ENCODE results near the gene C4A. TPM values are rescaled to one million over a fixed set of nuclear protein-coding genes. Genes with fewer than 3 reads are reported as not detected.
"Not testable (repeated sequence)": the region's sequence is repeated elsewhere in the genome, so short reads cannot be mapped to it uniquely, and the experiment has no call there.

C4A gene
- total RNA-seq, 4 donors from 2014 or later, result 50.4 to 111 (median 81.5) TPM

- H3K36me3 ChIP-seq, H3K27me3 ChIP-seq, H3K27ac ChIP-seq, H3K4me3 ChIP-seq, H3K4me1 ChIP-seq, H3K9me3 ChIP-seq: not testable (repeated sequence)
- ATAC-seq, result peak; percentile 3
- WGBS, 2 donors (ENCODE audit: low coverage in 1 of 2), result no CpG with 5 or more reads among the region's 7 CpGs
Measured at GRCh38 chr6:32003301-32003700, 21.4 kb downstream of the C4A start.

- not testable (repeated sequence) for H3K27me3 ChIP-seq, H3K4me1 ChIP-seq, ATAC-seq, H3K36me3 ChIP-seq, H3K9me3 ChIP-seq, H3K4me3 ChIP-seq, H3K27ac ChIP-seq
- 40% methylated on average over 1 of the region's 4 CpGs; no CpG with 5 or more reads in 1 of the 2 donors for WGBS, 2 donors (ENCODE audit: low coverage in 1 of 2)
Measured at GRCh38 chr6:32004393-32004792, 22.5 kb downstream of the C4A start.

GRCh38 chr6:32004864-32005537 is 23.1 kb downstream of the C4A start:
- WGBS, 2 donors (ENCODE audit: low coverage in 1 of 2), result 73% methylated on average over 7 of the region's 13 CpGs; no CpG with 5 or more reads in 1 of the 2 donors
- H3K27ac ChIP-seq, H3K4me3 ChIP-seq, ATAC-seq, H3K4me1 ChIP-seq, H3K9me3 ChIP-seq, H3K36me3 ChIP-seq, H3K27me3 ChIP-seq: not testable (repeated sequence)

GRCh38 chr6:32005538-32005880 is 23.7 kb downstream of the C4A start:
- not testable (repeated sequence) for H3K27me3 ChIP-seq, H3K9me3 ChIP-seq, ATAC-seq, H3K36me3 ChIP-seq, H3K4me3 ChIP-seq, H3K27ac ChIP-seq, H3K4me1 ChIP-seq
- no CpG with 5 or more reads among the region's 9 CpGs for WGBS, 2 donors (ENCODE audit: low coverage in 1 of 2)

- ATAC-seq, H3K27ac ChIP-seq, H3K9me3 ChIP-seq, H3K27me3 ChIP-seq, H3K4me3 ChIP-seq, H3K36me3 ChIP-seq, H3K4me1 ChIP-seq: not testable (repeated sequence)
- WGBS, 2 donors (ENCODE audit: low coverage in 1 of 2), result 100% methylated on average over 3 of the region's 8 CpGs; no CpG with 5 or more reads in 1 of the 2 donors
Measured at GRCh38 chr6:32005991-32006529, 24.2 kb downstream of the C4A start.

GRCh38 chr6:32007086-32007485 is 25.2 kb downstream of the C4A start:
- no CpG with 5 or more reads among the region's 12 CpGs for WGBS, 2 donors (ENCODE audit: low coverage in 1 of 2)

GRCh38 chr6:32008037-32008436 is 26.2 kb downstream of the C4A start:
- H3K27ac ChIP-seq, H3K27me3 ChIP-seq, ATAC-seq, H3K4me1 ChIP-seq, H3K36me3 ChIP-seq, H3K4me3 ChIP-seq, H3K9me3 ChIP-seq: not testable (repeated sequence)
- no CpG with 5 or more reads among the region's 24 CpGs for WGBS, 2 donors (ENCODE audit: low coverage in 1 of 2)

More at GRCh38 chr6:32007086-32007485, 25.2 kb downstream of the C4A start:
- not testable (repeated sequence) for H3K27me3 ChIP-seq, H3K36me3 ChIP-seq, ATAC-seq, H3K4me1 ChIP-seq, H3K9me3 ChIP-seq, H3K4me3 ChIP-seq, H3K27ac ChIP-seq

GRCh38 chr6:32008616-32009015 is 26.8 kb downstream of the C4A start:
- not testable (repeated sequence) for H3K27ac ChIP-seq, H3K4me3 ChIP-seq

GRCh38 chr6:32009537-32009936 is 27.7 kb downstream of the C4A start:
- H3K27me3 ChIP-seq, H3K36me3 ChIP-seq, H3K27ac ChIP-seq, H3K9me3 ChIP-seq, H3K4me1 ChIP-seq, ATAC-seq, H3K4me3 ChIP-seq: not testable (repeated sequence)
- WGBS, 2 donors (ENCODE audit: low coverage in 1 of 2), result no CpG with 5 or more reads among the region's 12 CpGs

More at GRCh38 chr6:32008616-32009015, 26.8 kb downstream of the C4A start:
- H3K4me1 ChIP-seq, H3K27me3 ChIP-seq, H3K9me3 ChIP-seq, ATAC-seq, H3K36me3 ChIP-seq: not testable (repeated sequence)
- WGBS, 2 donors (ENCODE audit: low coverage in 1 of 2), result no CpG with 5 or more reads among the region's 12 CpGs

- not testable (repeated sequence) for H3K9me3 ChIP-seq, ATAC-seq, H3K4me1 ChIP-seq, H3K4me3 ChIP-seq, H3K27ac ChIP-seq, H3K27me3 ChIP-seq, H3K36me3 ChIP-seq
- no CpG with 5 or more reads among the region's 27 CpGs for WGBS, 2 donors (ENCODE audit: low coverage in 1 of 2)
Measured at GRCh38 chr6:32010856-32011530, 29.1 kb downstream of the C4A start.

GRCh38 chr6:32012941-32013617 is 31.2 kb downstream of the C4A start:
- peak; percentile 31 for ATAC-seq
- not testable (repeated sequence) for H3K36me3 ChIP-seq, H3K27ac ChIP-seq, H3K27me3 ChIP-seq, H3K4me3 ChIP-seq, H3K4me1 ChIP-seq, H3K9me3 ChIP-seq
- WGBS, 2 donors (ENCODE audit: low coverage in 1 of 2), result 60% methylated on average over 1 of the region's 17 CpGs; no CpG with 5 or more reads in 1 of the 2 donors

- no CpG with 5 or more reads among the region's 5 CpGs for WGBS, 2 donors (ENCODE audit: low coverage in 1 of 2)
- H3K4me1 ChIP-seq, H3K4me3 ChIP-seq, H3K36me3 ChIP-seq, ATAC-seq, H3K9me3 ChIP-seq, H3K27me3 ChIP-seq, H3K27ac ChIP-seq: not testable (repeated sequence)
Measured at GRCh38 chr6:32013738-32014137, 31.9 kb downstream of the C4A start.

GRCh38 chr6:32014547-32014946 is 32.7 kb downstream of the C4A start, which contains the start of gene C4B:
Gene C4B, plus strand, starts transcription at chr6:32014795. Its CDS starts 51 bp downstream, at chr6:32014846.
- H3K36me3 ChIP-seq, H3K9me3 ChIP-seq, H3K4me1 ChIP-seq, H3K27ac ChIP-seq, H3K27me3 ChIP-seq, H3K4me3 ChIP-seq: not testable (repeated sequence)
- peak; percentile 76 for ATAC-seq
- WGBS, 2 donors (ENCODE audit: low coverage in 1 of 2), result no CpG with 5 or more reads among the region's 6 CpGs

Measured in gastroesophageal sphincter (tissue), 4 donors.